Measurements from ENCODE around the gene SEMA7A.

DNA sequence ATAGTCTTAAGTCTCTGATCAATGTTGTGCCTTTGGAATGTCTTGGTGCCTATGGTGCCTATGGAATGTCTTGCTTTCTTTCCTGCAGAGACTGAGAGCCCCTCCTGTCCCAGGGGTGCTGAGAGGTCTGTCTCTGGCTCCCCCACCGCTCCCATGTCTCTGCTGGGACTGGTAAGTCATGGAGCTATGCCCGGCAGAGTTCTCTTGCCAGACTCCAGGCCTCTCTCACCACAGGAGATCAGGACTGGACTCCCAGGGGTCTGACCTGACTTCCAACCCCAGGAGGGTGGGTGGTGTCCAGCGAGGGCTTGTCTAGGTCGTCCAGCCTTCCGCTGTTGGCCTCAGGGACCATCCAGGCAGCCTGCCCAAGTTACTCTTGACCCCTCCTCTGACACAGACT, 52.3 kb downstream of the SEMA7A start:
- TF ChIP-seq GATA2 (IDR thresholded peaks at IDR 0.05; ENCODE audit: low read depth, low read length) (no peak), GATA3 (IDR thresholded peaks at IDR 0.05; ENCODE audit: low read depth, low read length) (no peak)
